ENCODE results near the gene C6orf132.
"Not testable (repeated sequence)": the region's sequence is repeated elsewhere in the genome, so short reads cannot be mapped to it uniquely, and the experiment has no call there.

C6orf132 gene

GRCh38 chr6:42171813-42172581 is 29.6 kb upstream of the C6orf132 start:
- Histone ChIP-seq H3K79me2 (ENCODE audit: insufficient read depth, low read depth) (no peaks in the 10 kb centered on the region), H3K4me1 (ENCODE audit: low read depth, poor library complexity, severe bottlenecking) (no peaks in the 10 kb centered on the region), H3K27ac (no peak overlapping the region), H3K9ac (no peak overlapping the region), H2AFZ (ENCODE audit: low read depth) (no peak overlapping the region), H3K4me2 (no peak overlapping the region), H3K36me3 (ENCODE audit: insufficient read depth) (no peaks in the 10 kb centered on the region), H4K20me1 (ENCODE audit: insufficient read depth) (no peaks in the 10 kb centered on the region), H3K4me3 (IDR thresholded peaks at IDR 0.05; ENCODE audit: insufficient read depth, low read depth, low read length) (no peak overlapping the region), H3K27me3 (ENCODE audit: insufficient read depth, low read depth) (no peaks in the 10 kb centered on the region)
- TF ChIP-seq CTCF (conservative IDR thresholded peaks at IDR 0.05; ENCODE audit: low read depth, low read length) = no peak

- H3K4me1 ChIP-seq (ENCODE audit: low read depth, poor library complexity, severe bottlenecking) = peaks cover 11% of the 10 kb centered on the region
- not testable (repeated sequence) for H3K4me2 ChIP-seq; H3K9ac ChIP-seq; H3K4me3 ChIP-seq (IDR thresholded peaks at IDR 0.05; ENCODE audit: insufficient read depth, low read depth, low read length); H2AFZ ChIP-seq (ENCODE audit: low read depth); H4K20me1 ChIP-seq (ENCODE audit: insufficient read depth); H3K36me3 ChIP-seq (ENCODE audit: insufficient read depth); H3K79me2 ChIP-seq (ENCODE audit: insufficient read depth, low read depth); H3K27me3 ChIP-seq (ENCODE audit: insufficient read depth, low read depth); H3K27ac ChIP-seq
Measured at GRCh38 chr6:42169780-42170179, 27.4 kb upstream of the C6orf132 start.

- no peak overlapping the region for H3K27ac ChIP-seq
- H3K9ac ChIP-seq = no peak overlapping the region
- H3K79me2 ChIP-seq (ENCODE audit: insufficient read depth, low read depth) = no peaks in the 10 kb centered on the region
- H2AFZ ChIP-seq (ENCODE audit: low read depth) = no peak overlapping the region
- H3K36me3 ChIP-seq (ENCODE audit: insufficient read depth) = no peaks in the 10 kb centered on the region
- no peaks in the 10 kb centered on the region for H4K20me1 ChIP-seq (ENCODE audit: insufficient read depth)
- no peak overlapping the region for H3K4me2 ChIP-seq
- no peak for TF ChIP-seq CTCF (conservative IDR thresholded peaks at IDR 0.05; ENCODE audit: low read depth, low read length)
- H3K4me1 ChIP-seq (ENCODE audit: low read depth, poor library complexity, severe bottlenecking) = peaks cover 12% of the 10 kb centered on the region
- H3K27me3 ChIP-seq (ENCODE audit: insufficient read depth, low read depth) = no peaks in the 10 kb centered on the region
- H3K4me3 ChIP-seq (IDR thresholded peaks at IDR 0.05; ENCODE audit: insufficient read depth, low read depth, low read length) = no peak overlapping the region
Measured at GRCh38 chr6:42168650-42169049, 26.2 kb upstream of the C6orf132 start.

- Histone ChIP-seq H4K20me1 (ENCODE audit: insufficient read depth) (no peaks in the 10 kb centered on the region), H3K27me3 (ENCODE audit: insufficient read depth, low read depth) (no peaks in the 10 kb centered on the region; the same call in 1 of the 2 replicates), H3K4me3 (IDR thresholded peaks at IDR 0.05; ENCODE audit: insufficient read depth, low read depth, low read length) (no peak overlapping the region), H3K9ac (no peak overlapping the region), H3K27ac (no peak overlapping the region), H3K4me1 (ENCODE audit: low read depth, poor library complexity, severe bottlenecking) (peaks cover 12% of the 10 kb centered on the region), H3K79me2 (ENCODE audit: insufficient read depth, low read depth) (no peaks in the 10 kb centered on the region), H3K36me3 (ENCODE audit: insufficient read depth) (no peaks in the 10 kb centered on the region), H3K4me2 (no peak overlapping the region), H2AFZ (ENCODE audit: low read depth) (peak overlapping the region; percentile 61)
- peak; percentile 94 for TF ChIP-seq CTCF (conservative IDR thresholded peaks at IDR 0.05; ENCODE audit: low read depth, low read length)
Measured at GRCh38 chr6:42166444-42167141, 24.2 kb upstream of the C6orf132 start.

GRCh38 chr6:42165016-42165415 is 22.6 kb upstream of the C6orf132 start:
- no peak overlapping the region for H3K4me2 ChIP-seq
- no peak overlapping the region for H2AFZ ChIP-seq (ENCODE audit: low read depth)
- no peaks in the 10 kb centered on the region for H3K36me3 ChIP-seq (ENCODE audit: insufficient read depth)
- peaks cover 12% of the 10 kb centered on the region for H3K4me1 ChIP-seq (ENCODE audit: low read depth, poor library complexity, severe bottlenecking)
- no peaks in the 10 kb centered on the region; the same call in 1 of the 2 replicates for H3K27me3 ChIP-seq (ENCODE audit: insufficient read depth, low read depth)
- no peak overlapping the region for H3K27ac ChIP-seq
- no peak overlapping the region for H3K9ac ChIP-seq
- H3K79me2 ChIP-seq (ENCODE audit: insufficient read depth, low read depth) = no peaks in the 10 kb centered on the region
- no peak overlapping the region for H3K4me3 ChIP-seq (IDR thresholded peaks at IDR 0.05; ENCODE audit: insufficient read depth, low read depth, low read length)
- H4K20me1 ChIP-seq (ENCODE audit: insufficient read depth) = no peaks in the 10 kb centered on the region
- TF ChIP-seq CTCF (conservative IDR thresholded peaks at IDR 0.05; ENCODE audit: low read depth, low read length) = no peak
